Forelimb muscle (tissue), 1 donor: ENCODE measurements around the gene SCIN. TPM values are rescaled to one million over a fixed set of nuclear protein-coding genes. Genes with fewer than 3 reads are reported as not detected.
"Not testable (repeated sequence)": the region's sequence is repeated elsewhere in the genome, so short reads cannot be mapped to it uniquely, and the experiment has no call there.

Experiments used
- DNase-seq: peaks from one replicate; pipeline ENCODE4 v3.0.0-alpha.2; 2013; ENCODE audit warnings: low read depth
- polyA plus RNA-seq: library from polyadenylated mRNA; unstranded; fragments of 120-200 nt; gene quantifications from one replicate; pipeline ENCODE4 v1.2.1, GENCODE V29; 2013; ENCODE audit not compliant: insufficient read length

Gene SCIN
- polyA plus RNA-seq, 1 donor: 0.34 TPM

- DNase-seq: no peak
These were observed 42.1 kb downstream of the SCIN start for GRCh38 chr7:12612622-12613021.

- DNase-seq: no peak
These were observed 49.0 kb downstream of the SCIN start for GRCh38 chr7:12619461-12620069.

- no peak for DNase-seq
These were observed 49.9 kb downstream of the SCIN start for GRCh38 chr7:12620371-12620770.

GRCh38 chr7:12623223-12623622, 52.7 kb downstream of the SCIN start:
- no peak for DNase-seq

GRCh38 chr7:12623885-12624498, 53.5 kb downstream of the SCIN start:
- no peak for DNase-seq

GRCh38 chr7:12625836-12626235, 55.3 kb downstream of the SCIN start:
- no peak for DNase-seq

GRCh38 chr7:12629816-12630512, 59.4 kb downstream of the SCIN start:
- DNase-seq: no peak

GRCh38 chr7:12630513-12630819, 59.9 kb downstream of the SCIN start:
- DNase-seq: no peak

- DNase-seq: no peak
These were observed 63.1 kb downstream of the SCIN start for GRCh38 chr7:12633582-12633981.

GRCh38 chr7:12635830-12636229, 65.3 kb downstream of the SCIN start:
- no peak for DNase-seq

- no peak for DNase-seq
These were observed 66.8 kb downstream of the SCIN start for GRCh38 chr7:12637328-12637727.

GRCh38 chr7:12637819-12638592, 67.5 kb downstream of the SCIN start:
- DNase-seq: no peak

GRCh38 chr7:12638851-12639456, 68.4 kb downstream of the SCIN start:
- DNase-seq: peak; percentile 22

- DNase-seq: no peak
These were observed 70.0 kb downstream of the SCIN start for GRCh38 chr7:12640299-12641096.

- no peak for DNase-seq
These were observed 70.7 kb downstream of the SCIN start for GRCh38 chr7:12641196-12641595.

- DNase-seq: no peak
These were observed 72.0 kb downstream of the SCIN start for GRCh38 chr7:12642508-12642907.

GRCh38 chr7:12643001-12643643, 72.6 kb downstream of the SCIN start:
- no peak for DNase-seq

GRCh38 chr7:12643644-12644043, 73.1 kb downstream of the SCIN start:
- no peak for DNase-seq

GRCh38 chr7:12645212-12645611, 74.7 kb downstream of the SCIN start:
- DNase-seq: not testable (repeated sequence)

- DNase-seq: no peak
These were observed 75.6 kb downstream of the SCIN start for GRCh38 chr7:12646139-12646538.
